ENCODE data around the gene MAP3K19.

Gene MAP3K19

GRCh38 chr2:135030826-135031225 lies 16.4 kb downstream of the MAP3K19 start:
- Histone ChIP-seq H3K27ac (no peak overlapping the region), H3K4me1 (ENCODE audit: control insufficient read depth in 1 of 2, insufficient read depth in 1 of 2, low read depth in 1 of 2, low read length in 1 of 2) (no peaks in the 10 kb centered on the region), H3K4me3 (ENCODE audit: low read depth in 1 of 2, low read length in 1 of 2) (no peak overlapping the region), H3K36me3 (no peaks in the 10 kb centered on the region), H3K9me3 (no peaks in the 10 kb centered on the region), H3K27me3 (no peaks in the 10 kb centered on the region)
- TF ChIP-seq CTCF (IDR thresholded peaks at IDR 0.05) = no peak

DNA sequence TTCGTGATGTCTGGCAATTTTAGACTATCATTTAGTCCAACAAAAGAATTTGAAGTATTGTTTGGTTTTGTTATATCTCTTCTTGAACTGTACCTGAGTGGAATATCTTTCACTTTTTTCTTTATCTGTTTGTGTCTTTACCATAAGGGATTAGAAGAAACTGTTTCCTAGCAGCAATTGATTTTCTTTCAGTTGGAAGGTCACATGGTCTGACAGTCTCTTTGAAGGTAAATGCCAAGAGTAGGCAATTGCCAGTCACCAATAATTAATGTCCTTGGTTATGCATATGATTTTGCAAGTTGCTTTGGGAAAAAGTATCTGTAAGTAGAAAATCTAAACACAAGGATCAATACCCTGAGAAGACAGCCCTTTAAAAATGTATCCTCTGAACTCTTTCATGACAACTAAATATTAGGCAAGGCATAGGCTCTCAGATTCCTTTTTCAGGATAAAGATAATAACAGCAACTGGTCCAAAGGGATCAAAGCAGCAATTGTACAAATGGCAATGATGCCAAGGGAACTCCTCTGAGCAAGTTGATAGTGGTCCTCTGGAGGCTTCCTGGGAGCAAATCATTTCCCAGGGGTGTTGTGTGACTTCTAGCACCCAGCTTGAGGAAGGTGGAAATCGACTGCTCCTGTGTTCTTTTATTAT lies 17.6 kb downstream of the MAP3K19 start:
- H3K9me3 ChIP-seq = no peaks in the 10 kb centered on the region
- no peaks in the 10 kb centered on the region for H3K4me1 ChIP-seq (ENCODE audit: control insufficient read depth in 1 of 2, insufficient read depth in 1 of 2, low read depth in 1 of 2, low read length in 1 of 2)
- no peaks in the 10 kb centered on the region for H3K27me3 ChIP-seq
- no peak for TF ChIP-seq CTCF (IDR thresholded peaks at IDR 0.05)
- H3K4me3 ChIP-seq (ENCODE audit: low read depth in 1 of 2, low read length in 1 of 2) = no peak overlapping the region
- H3K27ac ChIP-seq = no peak overlapping the region
- H3K36me3 ChIP-seq = no peaks in the 10 kb centered on the region

DNA sequence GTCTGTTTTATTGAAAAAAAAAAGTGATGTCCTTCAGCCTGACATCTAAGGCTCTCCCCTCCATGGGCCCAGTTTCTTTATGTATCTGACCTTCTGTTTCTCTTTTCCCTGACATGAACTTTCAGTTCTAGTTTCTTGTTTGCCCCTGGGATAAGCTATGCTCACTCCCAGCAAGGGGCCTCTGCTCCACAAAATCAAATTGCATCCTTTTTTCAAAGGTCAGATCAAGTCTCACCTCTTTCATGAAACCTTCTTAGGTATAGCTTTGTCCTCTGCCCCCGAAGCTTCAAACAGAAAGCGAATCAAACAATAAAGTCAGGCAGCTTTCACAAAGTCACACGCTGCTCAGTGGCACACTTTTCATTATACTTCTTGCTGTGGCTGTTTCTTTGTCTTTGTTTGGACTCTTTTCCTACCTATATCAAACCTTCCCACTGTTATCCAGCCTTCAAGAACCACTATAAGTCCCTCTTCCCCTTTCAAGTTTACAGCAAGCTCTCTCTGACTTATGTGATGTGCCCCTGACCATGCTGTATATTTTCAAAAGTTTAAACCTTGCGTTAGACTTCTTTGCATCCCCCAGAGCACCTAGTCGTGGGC lies 23.3 kb downstream of the MAP3K19 start:
- H3K4me1 ChIP-seq (ENCODE audit: control insufficient read depth in 1 of 2, insufficient read depth in 1 of 2, low read depth in 1 of 2, low read length in 1 of 2) = no peaks in the 10 kb centered on the region
- H3K27me3 ChIP-seq = no peaks in the 10 kb centered on the region
- no peaks in the 10 kb centered on the region for H3K9me3 ChIP-seq
- H3K4me3 ChIP-seq (ENCODE audit: low read depth in 1 of 2, low read length in 1 of 2) = no peak overlapping the region
- H3K27ac ChIP-seq = no peak overlapping the region
- no peak for TF ChIP-seq CTCF (IDR thresholded peaks at IDR 0.05)
- H3K36me3 ChIP-seq = no peaks in the 10 kb centered on the region

DNA sequence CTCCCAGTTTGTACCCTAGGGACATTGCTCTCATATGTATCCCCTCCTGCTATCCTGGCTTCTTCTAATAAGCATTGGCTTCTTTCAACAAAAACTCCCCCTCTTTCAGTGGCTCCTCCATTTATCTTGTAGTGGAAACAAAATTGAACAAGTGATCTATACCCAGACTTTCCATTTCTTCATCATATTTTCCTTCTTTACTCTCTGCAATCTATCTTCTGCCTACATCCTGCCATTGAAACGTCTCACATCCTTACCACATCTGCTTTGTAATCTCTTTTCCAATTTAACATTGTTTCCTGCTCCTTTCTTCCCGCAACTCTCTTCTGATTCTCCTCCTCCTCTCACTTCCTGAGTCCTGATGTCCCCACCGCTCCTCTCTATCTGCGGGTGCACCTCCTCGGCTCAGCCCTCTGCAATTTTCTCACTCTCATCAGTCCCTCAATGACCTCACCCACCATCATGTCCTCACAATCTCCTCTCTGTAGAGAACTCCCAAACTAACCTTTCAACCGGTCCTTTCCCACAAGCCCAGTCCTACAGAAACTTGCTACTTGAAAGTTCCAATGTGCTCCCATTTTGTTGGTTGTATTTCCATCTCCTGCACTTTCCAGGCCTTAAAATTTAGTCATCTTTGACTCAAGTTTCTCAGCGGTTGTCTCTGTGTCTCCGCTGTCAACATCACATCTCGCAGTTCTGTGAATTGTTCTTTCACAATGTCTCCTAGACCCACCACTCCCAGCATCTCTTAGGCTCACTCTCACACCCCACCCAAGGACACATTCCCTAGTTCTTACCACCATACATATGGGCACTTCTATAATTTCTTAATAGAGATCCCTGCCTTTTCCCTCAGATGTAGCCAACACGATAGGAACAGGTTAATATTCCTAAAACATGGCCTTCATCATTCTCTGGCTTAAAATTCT lies 24.0 kb downstream of the MAP3K19 start:
- Histone ChIP-seq H3K27me3 (no peaks in the 10 kb centered on the region), H3K4me3 (ENCODE audit: low read depth in 1 of 2, low read length in 1 of 2) (no peak overlapping the region), H3K4me1 (ENCODE audit: control insufficient read depth in 1 of 2, insufficient read depth in 1 of 2, low read depth in 1 of 2, low read length in 1 of 2) (no peaks in the 10 kb centered on the region), H3K27ac (no peak overlapping the region), H3K36me3 (no peaks in the 10 kb centered on the region), H3K9me3 (no peaks in the 10 kb centered on the region)
- TF ChIP-seq CTCF (IDR thresholded peaks at IDR 0.05) = no peak

DNA sequence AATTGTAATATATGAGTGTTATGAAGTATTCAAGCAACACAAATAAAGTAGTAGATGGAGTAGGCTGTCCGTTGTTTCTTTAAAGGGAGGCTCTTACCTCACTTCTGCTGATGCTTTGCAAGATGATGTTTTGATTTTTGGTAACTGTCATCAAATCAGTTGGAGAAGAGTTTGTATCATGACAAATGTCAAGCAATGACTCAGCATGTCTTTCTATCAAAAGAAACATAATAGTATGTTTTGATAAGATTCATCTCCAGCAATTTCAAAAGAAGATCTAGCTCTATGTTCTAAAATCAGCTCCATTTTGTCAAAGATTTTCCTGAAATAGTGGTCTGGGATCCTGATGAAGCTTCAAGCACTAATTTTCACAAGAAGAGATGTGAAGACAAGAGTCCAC lies 25.6 kb downstream of the MAP3K19 start:
- Histone ChIP-seq H3K27me3 (no peaks in the 10 kb centered on the region), H3K9me3 (no peaks in the 10 kb centered on the region), H3K36me3 (no peaks in the 10 kb centered on the region), H3K4me3 (ENCODE audit: low read depth in 1 of 2, low read length in 1 of 2) (no peak overlapping the region), H3K27ac (no peak overlapping the region), H3K4me1 (ENCODE audit: control insufficient read depth in 1 of 2, insufficient read depth in 1 of 2, low read depth in 1 of 2, low read length in 1 of 2) (no peaks in the 10 kb centered on the region)
- no peak for TF ChIP-seq CTCF (IDR thresholded peaks at IDR 0.05)

All from neutrophil (primary cell).